GM12872 (cell line): ENCODE results near the gene SYNDIG1.

Experiments
- CTCF ChIP-seq: IDR thresholded peaks from 3 replicates; pipeline ENCODE4 v1.5.1; 2011; ENCODE audit warnings: low read depth, mild to moderate bottlenecking, low read length, moderate library complexity; ENCODE audit not compliant: insufficient read depth

SYNDIG1 gene

GRCh38 chr20:24584538-24585356 lies 115.3 kb downstream of the SYNDIG1 start:
- TF ChIP-seq CTCF: no peak

DNA sequence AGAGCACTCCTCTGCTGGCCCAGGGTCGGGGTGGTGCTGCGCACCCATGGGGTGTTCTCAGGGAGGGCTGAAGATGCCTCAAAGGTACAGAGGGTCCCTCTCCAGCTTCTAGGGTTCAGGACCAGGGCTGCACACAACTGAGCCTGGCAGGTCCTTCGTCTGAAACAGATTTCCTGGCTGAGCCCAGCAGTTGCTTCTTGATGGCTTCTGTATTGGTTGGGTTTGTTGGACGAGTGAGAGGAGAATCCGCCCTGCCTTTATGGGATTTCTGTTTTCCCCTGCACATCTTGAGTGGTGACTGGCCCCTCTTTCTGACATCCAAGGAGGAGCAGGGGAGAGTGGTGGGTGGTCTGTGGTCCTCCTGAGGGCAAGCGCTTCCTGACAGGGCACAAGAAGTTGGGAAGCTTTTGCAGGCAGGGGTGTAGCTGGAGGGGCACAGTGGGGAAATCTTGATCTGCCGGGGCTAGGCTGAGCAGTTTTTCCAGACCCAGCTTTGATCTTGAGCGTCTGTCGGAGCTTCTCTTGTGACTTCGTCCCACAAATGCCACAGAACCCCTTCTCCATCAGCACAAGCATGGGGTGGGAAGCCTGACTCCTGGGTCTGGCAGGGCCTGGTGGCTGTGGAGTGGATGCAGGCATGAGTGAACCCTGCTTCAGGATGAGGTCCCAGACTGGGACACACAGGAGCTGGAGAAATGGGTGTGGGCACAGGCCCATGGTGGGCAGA lies 116.5 kb downstream of the SYNDIG1 start:
- no peak for TF ChIP-seq CTCF

DNA sequence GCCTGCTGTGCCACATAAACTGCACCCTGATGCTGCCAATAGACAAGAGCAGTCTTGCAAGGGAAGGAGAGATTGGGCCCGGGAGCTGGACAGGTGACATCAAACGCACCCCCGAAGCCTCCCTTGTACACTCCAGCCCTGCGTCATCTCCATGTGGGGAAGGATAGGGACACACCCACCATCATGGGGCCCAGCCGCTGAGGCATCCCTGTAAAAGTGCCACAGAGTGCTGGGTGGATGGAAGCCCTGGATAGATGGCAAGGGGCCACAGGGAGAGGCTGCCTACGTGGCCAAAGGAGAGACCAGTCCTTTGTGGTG lies 117.1 kb downstream of the SYNDIG1 start:
- no peak for TF ChIP-seq CTCF

GRCh38 chr20:24587384-24588046 lies 118.1 kb downstream of the SYNDIG1 start:
- no peak for TF ChIP-seq CTCF

DNA sequence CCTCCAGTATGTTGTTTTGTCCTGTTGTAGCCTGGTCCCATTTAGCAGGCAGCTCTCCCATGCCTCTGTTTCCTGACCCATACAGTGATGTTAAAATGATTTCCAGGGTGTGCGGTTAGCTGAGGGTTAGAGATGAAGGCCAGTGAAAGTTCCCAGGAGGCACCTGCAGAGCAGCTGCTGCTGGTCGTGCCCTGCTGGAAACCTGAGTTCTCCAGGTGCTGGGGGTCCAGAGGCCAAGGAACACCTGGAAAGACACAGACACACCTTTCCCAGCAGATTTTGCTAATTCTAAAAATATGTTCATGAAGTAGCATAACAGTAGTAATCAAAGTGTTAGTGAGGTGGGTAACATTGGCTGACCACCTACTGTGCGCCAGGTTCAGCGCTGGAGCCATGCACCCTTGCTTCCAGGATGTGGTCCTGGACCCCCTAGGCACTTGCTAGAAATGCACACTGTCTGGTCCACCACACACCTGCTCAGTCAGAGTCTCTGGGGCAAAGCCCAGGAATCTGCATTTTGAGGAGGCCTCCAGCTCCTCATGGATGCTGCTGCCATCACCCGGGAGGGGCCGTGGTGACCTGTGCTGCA lies 118.7 kb downstream of the SYNDIG1 start:
- TF ChIP-seq CTCF: no peak

DNA sequence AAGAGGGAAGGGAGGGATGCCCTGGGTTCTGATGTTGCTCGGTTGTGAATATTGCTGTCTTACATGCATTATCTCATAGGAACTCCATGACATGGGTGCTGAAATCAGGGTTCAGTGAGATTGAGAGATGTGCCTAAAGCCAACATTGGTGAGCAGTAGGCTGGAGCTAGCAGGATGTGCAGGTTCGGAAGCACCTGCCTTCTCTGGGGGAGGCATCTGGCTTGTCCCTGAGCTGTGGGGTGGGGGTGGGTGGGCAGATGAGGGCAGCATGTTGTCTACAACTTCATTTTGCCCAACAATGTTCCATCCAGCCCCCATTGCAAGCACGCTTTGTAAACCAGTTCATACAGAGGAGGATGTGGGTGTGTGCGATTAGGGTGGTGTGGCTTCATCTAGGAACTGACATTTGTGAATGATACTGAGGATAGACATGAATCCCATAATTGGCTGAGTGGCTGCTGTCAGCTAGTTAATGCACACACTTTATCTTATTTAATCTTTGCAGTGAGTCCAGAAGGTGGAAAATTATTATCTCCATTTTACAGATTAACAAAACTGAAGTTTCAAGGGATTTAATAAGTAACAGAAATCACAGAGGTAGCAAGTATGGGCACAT lies 119.4 kb downstream of the SYNDIG1 start:
- no peak for TF ChIP-seq CTCF

DNA sequence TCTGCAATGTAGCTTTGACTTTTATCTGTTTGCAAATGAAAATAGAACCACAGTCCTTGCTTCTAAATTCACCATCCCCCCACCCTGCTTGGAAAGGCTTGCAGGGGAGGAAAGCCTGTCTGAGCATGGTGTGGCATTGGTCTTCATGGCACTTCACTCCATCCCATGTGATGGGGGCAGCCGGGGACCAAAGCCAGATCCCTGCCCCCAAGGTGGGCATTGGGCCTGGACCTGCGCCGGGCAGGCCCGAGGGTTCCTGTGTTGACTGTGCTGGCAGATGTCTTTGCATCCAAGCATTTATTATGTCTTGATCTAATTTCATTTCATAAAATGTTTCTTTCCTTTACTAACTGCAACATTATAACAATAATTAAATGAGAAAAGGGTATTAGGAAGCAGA lies 120.0 kb downstream of the SYNDIG1 start:
- TF ChIP-seq CTCF: no peak
